ENCODE data around the gene MTARC2.

DNA sequence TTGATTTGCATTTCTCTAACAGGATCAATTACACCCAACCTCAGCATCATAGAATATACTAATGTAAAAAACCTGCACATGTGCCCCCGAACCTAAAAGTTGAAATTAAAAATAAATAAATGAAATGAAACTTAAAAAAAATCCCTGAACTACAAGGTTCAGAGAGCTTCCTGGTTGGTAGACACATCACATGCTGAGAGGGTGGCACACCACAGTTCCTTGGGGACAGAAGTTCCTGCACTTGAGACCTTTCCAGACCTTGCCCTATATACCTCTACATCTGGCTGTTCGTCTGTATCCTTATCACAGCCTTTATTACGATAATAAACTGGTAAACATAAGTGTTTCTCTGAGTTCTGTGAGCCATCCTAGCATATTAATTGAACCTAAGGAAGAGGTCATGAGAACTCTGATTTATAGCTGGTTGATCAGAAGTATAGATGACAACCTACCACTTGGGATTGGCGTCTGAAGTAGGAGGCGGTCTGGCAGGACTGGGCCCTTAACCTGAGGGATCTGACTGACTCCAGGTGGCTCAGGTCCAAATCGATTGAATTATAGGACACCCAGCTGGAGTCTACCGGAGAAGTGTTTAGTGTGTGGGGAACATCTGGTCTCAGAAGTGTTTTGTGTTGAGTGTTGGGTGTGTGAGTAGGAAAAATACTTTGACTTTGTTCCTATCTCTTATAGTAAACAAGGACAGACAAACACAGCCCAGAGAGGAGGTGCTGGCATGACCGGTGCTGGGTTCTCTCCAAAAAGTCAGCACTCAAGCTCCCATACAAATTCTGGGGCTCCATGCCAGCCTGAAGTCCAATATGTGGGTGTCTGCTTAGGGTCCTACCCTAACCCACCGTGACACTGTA is 39.0 kb upstream of the MTARC2 start:
- TF ChIP-seq, protein P1, sequence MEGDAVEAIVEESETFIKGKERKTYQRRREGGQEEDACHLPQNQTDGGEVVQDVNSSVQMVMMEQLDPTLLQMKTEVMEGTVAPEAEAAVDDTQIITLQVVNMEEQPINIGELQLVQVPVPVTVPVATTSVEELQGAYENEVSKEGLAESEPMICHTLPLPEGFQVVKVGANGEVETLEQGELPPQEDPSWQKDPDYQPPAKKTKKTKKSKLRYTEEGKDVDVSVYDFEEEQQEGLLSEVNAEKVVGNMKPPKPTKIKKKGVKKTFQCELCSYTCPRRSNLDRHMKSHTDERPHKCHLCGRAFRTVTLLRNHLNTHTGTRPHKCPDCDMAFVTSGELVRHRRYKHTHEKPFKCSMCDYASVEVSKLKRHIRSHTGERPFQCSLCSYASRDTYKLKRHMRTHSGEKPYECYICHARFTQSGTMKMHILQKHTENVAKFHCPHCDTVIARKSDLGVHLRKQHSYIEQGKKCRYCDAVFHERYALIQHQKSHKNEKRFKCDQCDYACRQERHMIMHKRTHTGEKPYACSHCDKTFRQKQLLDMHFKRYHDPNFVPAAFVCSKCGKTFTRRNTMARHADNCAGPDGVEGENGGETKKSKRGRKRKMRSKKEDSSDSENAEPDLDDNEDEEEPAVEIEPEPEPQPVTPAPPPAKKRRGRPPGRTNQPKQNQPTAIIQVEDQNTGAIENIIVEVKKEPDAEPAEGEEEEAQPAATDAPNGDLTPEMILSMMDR (conservative IDR thresholded peaks at IDR 0.05; ENCODE audit: low read depth, low read length) = no peak
- no peak for TF ChIP-seq EZH2 (IDR thresholded peaks at IDR 0.05; ENCODE audit: low read length, unreplicated experiment)

Measured in PC-3 (cell line).